Liver (tissue), 3 donors: ENCODE measurements around the gene CNTN1.

Experiments used
- CTCF ChIP-seq: fragments of 150-350 bp; IDR thresholded peaks from 2 replicates; pipeline ENCODE4 v1.5.1; 2017; ENCODE audit warnings: improper control_type of control experiment, low read depth, low read length; ENCODE audit not compliant: missing input control
- EGR1 ChIP-seq, 2 donors: IDR thresholded peaks; 2 replicates each; pipeline ENCODE4 v1.6.1; 2016 to 2018; ENCODE audit warnings: antibody characterized with exemption in 2 of 2, low read depth in 2 of 2
- FOXA1 ChIP-seq: IDR thresholded peaks from 2 replicates; pipeline ENCODE4 v1.6.1; 2016; ENCODE audit warnings: antibody characterized with exemption
- FOXA2 ChIP-seq: IDR thresholded peaks from 2 replicates; pipeline ENCODE4 v1.6.1; 2016; ENCODE audit warnings: antibody characterized with exemption
- HNF4A ChIP-seq, 2 donors: conservative IDR thresholded peaks; 2 replicates each; pipeline ENCODE4 v1.6.1; 2016; ENCODE audit warnings: antibody characterized with exemption in 2 of 2, mild to moderate bottlenecking in 2 of 2
- JUND ChIP-seq, 2 donors: IDR thresholded peaks; 2 replicates each; pipeline ENCODE4 v1.6.1; 2016; ENCODE audit warnings: antibody characterized with exemption in 2 of 2
- RAD21 ChIP-seq, 2 donors: IDR thresholded peaks; 2 replicates each; pipeline ENCODE4 v1.6.1; 2016; ENCODE audit warnings: antibody characterized with exemption in 2 of 2, mild to moderate bottlenecking in 2 of 2
- RXRA ChIP-seq, 2 donors: IDR thresholded peaks; 2 replicates each; pipeline ENCODE4 v1.6.1; 2017 to 2018; ENCODE audit warnings: antibody characterized with exemption in 2 of 2, mild to moderate bottlenecking in 1 of 2
- SP1 ChIP-seq: IDR thresholded peaks from 2 replicates; pipeline ENCODE4 v1.6.1; 2018; ENCODE audit warnings: antibody characterized with exemption, mild to moderate bottlenecking
- TAF1 ChIP-seq: conservative IDR thresholded peaks from 2 replicates; pipeline ENCODE4 v1.6.1; 2016; ENCODE audit warnings: antibody characterized with exemption, mild to moderate bottlenecking
- YY1 ChIP-seq: IDR thresholded peaks from 2 replicates; pipeline ENCODE4 v1.6.1; 2016; ENCODE audit warnings: antibody characterized with exemption, mild to moderate bottlenecking
- ZBTB33 ChIP-seq: IDR thresholded peaks from 2 replicates; pipeline ENCODE4 v1.6.1; 2016; ENCODE audit warnings: antibody characterized with exemption
- TF ChIP-seq, protein P1 (sequence below): IDR thresholded peaks from 2 replicates; pipeline ENCODE4 v1.6.1; 2016; ENCODE audit warnings: antibody characterized with exemption
- TF ChIP-seq, protein P2 (sequence below): IDR thresholded peaks from 2 replicates; pipeline ENCODE4 v1.6.1; 2016; ENCODE audit warnings: antibody characterized with exemption
- donor health status: healthy.
- donor health status: healthy.

DNA sequence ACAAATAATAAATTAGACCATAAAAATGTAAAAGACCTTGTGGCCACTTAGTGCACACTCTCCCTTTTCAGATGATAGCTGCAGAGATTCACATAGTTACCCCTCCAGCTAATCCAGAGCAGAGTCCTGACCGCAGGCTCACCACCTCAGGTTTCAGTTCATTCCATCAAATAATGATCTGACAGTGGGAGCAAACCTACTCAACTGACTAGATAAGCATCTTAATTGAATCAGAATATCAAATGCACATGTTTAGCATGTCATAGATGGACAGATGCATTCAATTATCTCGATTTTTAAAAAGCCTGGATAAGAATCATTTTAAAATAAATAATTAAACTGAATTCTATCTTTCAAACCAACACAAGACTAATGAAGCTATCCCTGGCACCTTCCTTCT lies 253.5 kb downstream of the CNTN1 start:
- TF ChIP-seq CTCF (no peak), EGR1 (IDR thresholded peaks at IDR 0.05; ENCODE audit: low read depth in 2 of 2) (no peak), RXRA (IDR thresholded peaks at IDR 0.05) (no peak), TAF1 (no peak), JUND (IDR thresholded peaks at IDR 0.05) (no peak), FOXA1 (no peak), HNF4A (conservative IDR thresholded peaks at IDR 0.05) (no peak), YY1 (no peak), SP1 (no peak), RAD21 (IDR thresholded peaks at IDR 0.05) (no peak), ZBTB33 (no peak), FOXA2 (no peak)
- TF ChIP-seq, protein P1, sequence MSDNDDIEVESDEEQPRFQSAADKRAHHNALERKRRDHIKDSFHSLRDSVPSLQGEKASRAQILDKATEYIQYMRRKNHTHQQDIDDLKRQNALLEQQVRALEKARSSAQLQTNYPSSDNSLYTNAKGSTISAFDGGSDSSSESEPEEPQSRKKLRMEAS, result no peak
- TF ChIP-seq, protein P2, sequence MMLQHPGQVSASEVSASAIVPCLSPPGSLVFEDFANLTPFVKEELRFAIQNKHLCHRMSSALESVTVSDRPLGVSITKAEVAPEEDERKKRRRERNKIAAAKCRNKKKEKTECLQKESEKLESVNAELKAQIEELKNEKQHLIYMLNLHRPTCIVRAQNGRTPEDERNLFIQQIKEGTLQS, result no peak
